SK-N-DZ (cell line): ENCODE data around the gene PACSIN3. TPM values are rescaled to one million over a fixed set of nuclear protein-coding genes. Genes with fewer than 3 reads are reported as not detected.
A peak's percentile ranks its signal among the peaks of the same experiment; 100 is the strongest.
"Not testable (repeated sequence)": the region's sequence is repeated elsewhere in the genome, so short reads cannot be mapped to it uniquely, and the experiment has no call there.

Experiments
- DNase-seq: peaks from one replicate; pipeline ENCODE4 v3.0.0-alpha.2; 2015; ENCODE audit warnings: low spot score
- polyA plus RNA-seq, 2 experiments: library from polyadenylated mRNA; depleted of rRNA; stranded (reverse); fragments of >200 nt; gene quantifications; 2 replicates each; pipeline ENCODE4 v1.2.3, GENCODE V29; 2014

PACSIN3 gene
- 35.3 and 47.8 TPM in 2 replicates for polyA plus RNA-seq (2014; cell fraction: cytosol; rRNA removed)
- 35.5 and 37.7 TPM in 2 replicates for polyA plus RNA-seq (2014; cell fraction: nucleus; rRNA removed)

DNA sequence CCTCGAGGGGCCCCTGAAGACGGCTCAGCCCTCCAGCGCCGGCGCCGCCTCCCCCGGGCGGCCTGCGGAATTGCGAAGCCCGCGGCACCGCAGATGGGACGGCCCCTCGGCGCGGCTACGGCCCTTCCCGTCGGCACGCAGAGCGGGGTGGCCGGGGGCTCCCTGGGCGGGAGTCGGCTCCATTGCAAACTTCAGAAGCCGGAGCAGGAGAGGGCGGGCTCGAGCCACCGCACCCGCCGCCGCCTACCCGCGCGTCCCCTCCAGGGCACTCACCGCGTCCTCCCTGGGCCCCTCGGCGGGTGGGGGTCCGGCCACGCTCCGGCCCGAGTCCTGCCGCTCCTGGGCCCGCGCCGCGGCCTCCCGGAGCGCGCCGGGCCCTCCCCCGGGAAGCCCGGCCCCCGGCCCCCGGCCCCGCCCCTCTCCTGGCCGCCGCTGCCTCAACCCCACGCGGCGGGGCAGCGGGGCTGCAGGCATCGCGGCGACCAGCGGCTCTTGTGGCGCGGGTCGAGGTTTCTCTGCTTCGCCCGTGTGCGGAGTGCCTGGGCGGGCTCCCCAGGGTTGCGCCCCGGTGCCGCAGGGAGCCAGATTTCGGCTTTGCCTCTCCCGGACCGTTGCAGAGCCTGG is at the start of gene PACSIN3:
TSS of gene PACSIN3 (minus strand) at position 359 of the 624 bp plus-strand sequence. CDS start 3,707 bp downstream, outside the sequence.
- peak; percentile 55 for DNase-seq

DNA sequence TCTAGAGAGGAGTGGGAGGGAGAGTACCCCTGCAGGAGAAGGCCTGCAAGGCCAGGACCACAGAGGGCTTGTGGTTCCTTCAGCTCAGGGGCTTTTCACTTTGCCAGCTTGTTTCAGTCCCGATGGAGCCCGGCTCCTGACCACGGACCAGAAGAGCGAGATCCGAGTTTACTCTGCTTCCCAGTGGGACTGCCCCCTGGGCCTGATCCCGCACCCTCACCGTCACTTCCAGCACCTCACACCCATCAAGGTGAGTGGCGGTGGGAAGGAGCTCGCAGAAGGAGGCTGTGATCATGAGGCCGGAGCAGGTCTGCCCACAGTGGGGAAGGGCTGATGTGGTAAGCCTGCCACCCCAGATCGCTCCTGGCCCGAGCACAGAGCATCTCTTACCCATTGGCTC is 48.9 kb upstream of the PACSIN3 start:
- no peak for DNase-seq

DNA sequence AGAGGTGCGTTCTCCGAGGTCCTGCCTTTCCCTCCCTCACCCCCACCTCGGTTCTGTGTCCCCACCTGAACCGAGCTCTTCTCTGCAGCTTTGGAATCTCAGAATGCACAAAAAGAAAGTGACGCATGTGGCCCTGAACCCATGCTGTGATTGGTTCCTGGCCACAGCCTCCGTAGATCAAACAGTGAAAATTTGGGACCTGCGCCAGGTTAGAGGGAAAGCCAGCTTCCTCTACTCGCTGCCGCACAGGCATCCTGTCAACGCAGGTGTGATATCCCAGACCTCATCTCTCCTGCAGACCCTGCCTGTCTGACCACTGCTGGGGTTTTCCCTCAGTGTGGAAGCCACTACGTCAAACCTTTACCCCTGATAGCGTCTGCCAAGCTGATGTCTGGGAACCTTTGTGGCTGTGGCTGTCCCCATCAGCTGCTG is 48.5 kb upstream of the PACSIN3 start:
- DNase-seq, result no peak

DNA sequence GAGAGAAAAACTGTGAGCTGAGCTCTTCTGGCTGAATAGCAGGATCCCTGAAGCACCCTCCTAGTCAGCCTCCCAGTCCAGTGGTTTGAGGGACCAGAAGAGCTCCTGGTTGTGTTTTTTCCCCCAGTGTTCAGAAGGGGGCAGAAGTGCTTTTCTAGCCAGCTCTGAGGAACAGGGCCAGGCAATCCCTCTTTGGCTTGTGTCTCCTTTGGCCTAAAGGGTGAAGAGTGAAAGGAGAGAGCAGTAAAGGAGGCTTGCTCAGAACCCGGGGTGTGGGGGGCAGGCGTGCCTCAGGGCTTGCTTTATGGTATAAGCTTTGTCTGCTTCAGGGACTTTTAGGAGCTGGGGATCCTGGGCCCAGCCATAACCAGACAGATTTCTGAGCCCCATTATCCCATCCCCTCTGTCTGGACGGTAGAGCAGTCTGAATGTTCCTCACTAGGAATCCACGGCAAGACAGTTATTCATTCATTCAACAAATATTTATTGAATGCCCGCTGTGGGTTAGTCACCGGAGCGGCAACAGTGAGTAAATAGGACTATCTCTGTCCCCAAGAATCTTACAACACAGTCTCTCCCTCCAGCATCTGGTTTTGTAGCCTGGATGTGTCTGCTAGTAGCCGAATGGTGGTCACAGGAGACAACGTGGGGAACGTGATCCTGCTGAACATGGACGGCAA is 47.9 kb upstream of the PACSIN3 start:
- DNase-seq, result no peak

DNA sequence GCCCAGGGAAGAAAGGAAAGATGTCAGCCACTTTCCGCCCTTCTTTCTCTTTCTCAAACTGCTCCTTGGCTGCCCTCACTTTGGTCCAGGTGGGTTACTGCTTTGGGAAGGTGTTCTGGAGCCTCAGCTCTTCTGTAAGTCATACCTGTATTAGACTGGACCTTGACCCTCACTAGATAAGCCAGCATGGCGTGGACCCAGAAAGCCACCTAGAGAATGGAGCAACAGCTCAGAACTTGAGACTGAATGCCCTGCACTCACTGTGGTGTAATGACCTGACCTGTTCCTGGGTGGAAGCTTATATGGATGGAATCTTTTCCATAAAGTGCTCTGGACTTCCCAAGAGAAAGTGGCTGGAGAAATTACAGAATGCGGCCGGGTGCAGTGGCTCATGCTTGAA is 46.8 kb upstream of the PACSIN3 start:
- no peak for DNase-seq

DNA sequence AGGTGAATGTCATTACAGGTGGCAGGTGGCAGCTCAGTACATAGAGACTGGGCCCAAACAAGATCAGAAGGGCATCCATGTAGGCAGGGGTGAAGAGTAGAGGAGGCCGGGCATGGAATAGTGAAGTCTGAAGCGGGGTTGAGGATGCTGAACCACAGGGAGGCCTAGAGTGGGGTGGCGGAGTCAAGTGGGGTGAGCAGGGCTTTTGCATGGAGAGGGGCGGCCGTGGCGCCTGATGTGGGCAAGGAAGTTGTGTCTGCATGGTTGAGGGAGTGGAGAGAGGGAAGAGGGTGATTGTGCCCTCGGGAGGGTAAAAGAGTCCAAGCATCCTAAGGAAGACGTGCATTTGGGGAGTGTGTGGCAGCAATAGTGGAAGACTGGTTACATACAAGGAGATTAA is 42.9 kb upstream of the PACSIN3 start:
- DNase-seq, result no peak

DNA sequence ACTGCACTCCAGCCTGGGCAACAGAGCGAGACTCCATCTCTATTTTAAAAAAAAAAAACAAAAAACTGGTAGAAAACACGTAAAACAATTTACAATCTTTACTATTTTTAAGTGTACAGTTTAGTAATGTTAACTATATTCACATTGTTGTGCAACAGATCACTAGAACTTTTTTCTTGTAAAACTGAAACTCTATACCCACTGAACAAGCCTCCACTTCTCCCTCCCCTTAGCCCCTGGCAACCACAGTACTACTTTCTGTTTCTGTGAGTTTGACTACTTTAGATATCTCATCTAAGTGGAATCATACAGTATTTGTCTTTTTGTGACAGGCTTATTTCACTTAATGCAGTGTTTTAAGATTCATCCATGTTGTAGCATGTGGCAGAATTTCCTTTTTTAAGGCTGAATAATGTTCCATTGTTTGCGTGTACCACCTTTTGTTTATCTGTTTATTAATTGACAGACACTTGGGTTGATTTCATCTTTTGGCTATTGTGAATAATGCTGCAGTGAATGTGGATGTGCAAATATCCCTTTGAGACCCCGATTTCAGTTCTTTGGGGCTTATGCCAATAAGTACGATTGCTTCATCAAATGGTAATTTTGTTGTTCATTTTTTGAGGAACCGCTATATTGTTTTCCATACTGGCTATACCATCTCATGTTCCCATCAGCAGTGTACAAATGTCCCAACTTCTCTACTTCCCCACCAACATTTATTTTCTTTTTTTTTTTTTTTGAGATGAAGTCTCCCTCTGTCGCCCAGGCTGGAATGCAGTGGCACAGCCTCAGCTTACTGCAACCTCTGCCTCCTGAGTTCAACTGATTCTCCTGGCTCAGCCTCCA is 39.5 kb upstream of the PACSIN3 start:
- no peak for DNase-seq

DNA sequence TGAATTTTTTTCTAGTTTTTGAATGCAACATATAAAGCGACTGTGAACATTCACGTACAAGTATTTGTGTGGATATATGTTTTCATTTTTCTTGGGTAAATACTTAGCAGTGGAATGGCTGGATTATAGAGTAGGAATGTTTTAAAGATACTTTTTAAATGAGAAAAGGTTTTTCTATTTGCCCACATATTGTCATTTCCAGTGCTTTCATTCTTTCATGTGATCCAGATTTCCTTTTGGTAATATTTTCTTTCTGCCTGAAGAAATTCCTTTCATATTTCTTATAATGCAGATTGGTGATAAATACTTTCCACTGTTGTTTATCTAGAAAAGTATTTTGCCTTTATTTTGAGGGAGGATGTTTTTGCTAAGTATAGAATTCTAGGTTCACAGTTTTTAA is 36.5 kb upstream of the PACSIN3 start:
- DNase-seq, result no peak

DNA sequence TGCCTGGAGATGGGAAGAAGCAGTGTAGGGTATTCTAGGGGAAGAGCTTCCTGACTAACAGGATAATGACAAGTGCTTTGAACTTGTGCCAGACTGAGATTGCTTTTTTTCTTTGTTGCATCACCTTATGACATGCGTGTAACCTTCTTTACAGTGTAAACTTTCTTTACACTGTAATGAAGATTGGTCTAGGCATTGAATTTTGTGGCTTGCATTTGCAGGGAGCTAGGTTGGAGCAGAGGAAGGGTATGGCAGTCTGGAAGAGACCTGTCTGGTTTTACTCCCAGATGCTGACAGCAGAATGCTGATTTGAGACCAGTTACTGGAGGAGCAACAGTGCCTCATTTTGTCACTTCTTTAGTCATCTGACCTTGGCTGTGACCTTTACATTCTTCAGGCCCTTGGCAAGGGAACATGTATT is 34.2 kb upstream of the PACSIN3 start:
- no peak for DNase-seq

DNA sequence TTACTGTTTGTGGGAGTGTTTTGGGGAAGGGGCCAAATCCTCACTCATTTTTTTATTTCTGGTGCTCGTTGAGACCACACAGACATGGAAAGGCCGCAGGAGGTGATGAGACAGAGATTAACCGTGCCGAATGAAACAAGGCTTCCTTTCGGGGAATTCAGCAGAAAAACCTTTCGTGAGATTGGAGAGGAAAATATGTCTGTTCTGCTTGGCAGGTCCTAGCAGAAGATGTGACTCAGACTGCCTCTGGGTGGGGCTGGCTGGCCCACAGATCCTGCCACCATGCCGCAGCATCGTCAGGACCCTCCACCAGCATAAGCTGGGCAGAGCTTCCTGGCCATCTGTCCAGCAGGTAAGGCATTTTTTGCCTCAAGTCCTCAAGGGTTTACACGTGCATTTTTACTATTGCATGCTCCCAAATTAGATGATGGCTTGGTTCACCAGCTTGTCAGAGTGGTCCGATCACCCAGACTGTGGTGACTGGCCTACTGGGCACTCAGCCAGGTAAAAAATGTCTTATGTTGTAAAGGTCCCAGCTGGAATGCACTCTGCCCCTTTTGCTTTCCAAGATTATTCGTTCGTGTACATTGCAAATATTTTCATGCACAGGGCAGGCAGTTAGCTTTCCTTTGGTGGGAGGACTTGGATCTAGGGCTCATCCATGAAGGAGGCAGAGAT is 30.0 kb upstream of the PACSIN3 start:
- no peak for DNase-seq

DNA sequence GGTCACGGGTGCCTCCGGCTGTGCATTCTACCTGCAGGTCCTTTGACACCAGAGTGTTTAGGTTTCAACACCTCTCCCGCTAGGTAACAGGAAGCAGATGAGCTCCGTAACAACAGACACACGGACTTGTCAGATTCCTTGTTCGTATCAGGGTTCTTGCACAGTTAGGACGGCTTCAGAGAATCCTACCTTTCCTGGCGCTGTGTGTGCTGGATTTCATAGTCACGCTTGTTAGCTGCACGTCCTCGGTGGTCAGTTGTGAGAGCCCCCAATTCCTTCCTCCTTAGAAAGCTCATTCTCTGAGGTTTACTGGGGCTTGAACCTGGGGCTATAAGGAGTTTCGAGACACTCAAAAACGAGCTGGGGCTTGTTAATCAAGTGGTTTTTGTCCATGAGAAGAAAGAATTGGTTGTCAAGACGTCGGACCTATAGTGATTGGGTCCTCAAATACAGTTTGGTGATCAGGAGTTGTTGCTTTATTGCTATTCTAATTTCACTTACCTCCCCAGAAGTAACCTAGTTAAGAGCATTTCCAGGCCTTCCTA is 29.2 kb upstream of the PACSIN3 start:
- DNase-seq, result no peak

DNA sequence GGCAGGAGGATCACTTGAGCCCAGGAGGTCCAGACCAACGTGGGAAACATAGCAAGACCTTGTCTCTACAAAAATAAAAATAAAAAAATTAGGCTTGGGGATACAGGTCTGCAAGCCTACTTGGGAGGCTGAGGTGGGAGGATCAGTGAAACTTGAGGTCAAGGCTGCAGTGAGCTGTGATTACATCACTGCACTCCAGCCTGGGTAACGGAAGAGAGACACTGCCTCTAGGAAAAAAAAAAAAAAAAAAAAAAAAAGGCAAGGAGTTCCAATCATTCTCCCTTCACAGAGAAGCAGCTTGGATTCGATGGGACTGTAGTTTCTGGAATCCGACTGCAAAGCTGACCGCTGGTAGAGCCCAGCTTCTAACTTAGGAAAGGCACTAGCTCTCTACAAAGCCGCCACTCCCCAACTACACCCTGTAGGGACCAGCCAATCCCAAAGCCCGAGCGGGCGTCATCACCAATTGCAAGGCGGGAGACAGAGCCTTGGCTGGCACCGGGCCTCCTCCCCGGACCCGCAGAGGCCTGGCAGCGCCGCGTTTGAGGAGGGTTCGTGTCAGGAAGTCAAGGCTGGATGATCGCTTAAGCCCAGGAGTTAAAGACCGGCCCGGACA is 27.8 kb upstream of the PACSIN3 start:
- peak; percentile 72 for DNase-seq

DNA sequence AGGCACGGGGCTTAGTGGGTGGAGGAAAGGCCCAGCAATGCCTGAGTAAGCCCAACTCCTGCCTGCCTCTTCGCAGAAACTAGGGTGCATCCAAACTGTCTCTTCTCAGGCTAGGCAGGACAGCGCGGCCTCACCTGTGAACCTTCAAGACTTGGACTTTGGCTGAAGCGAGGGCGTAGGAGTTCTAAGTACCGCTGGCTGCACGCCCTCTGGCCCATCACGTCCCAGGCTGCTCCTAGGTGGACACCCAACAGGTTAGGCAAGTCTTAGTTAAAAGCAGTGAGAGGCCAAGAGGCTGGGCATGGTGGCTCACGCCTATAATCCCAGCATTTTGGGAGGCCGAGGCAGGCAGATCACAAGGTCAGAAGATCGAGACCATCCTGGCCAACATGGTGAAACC is 26.7 kb upstream of the PACSIN3 start:
- DNase-seq, result no peak

DNA sequence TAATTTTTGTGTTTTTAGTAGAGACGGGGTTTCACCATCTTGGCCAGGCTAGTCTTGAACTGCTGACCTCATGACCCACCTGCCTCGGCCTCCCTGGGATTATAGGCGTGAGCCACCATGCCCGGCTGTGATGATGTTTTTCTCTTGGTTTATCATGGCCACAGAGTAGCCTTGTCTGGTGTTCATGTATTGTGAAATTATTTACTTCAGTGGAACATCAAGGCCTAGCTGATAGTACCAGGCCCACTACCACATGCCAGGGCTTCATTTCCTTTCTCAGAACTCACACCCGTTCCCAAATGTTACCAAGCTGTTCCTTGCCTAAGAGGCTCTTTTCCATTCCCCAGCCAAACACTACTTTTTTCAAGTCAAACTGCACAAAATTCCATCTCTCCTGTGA is 22.4 kb upstream of the PACSIN3 start:
- DNase-seq, result no peak

DNA sequence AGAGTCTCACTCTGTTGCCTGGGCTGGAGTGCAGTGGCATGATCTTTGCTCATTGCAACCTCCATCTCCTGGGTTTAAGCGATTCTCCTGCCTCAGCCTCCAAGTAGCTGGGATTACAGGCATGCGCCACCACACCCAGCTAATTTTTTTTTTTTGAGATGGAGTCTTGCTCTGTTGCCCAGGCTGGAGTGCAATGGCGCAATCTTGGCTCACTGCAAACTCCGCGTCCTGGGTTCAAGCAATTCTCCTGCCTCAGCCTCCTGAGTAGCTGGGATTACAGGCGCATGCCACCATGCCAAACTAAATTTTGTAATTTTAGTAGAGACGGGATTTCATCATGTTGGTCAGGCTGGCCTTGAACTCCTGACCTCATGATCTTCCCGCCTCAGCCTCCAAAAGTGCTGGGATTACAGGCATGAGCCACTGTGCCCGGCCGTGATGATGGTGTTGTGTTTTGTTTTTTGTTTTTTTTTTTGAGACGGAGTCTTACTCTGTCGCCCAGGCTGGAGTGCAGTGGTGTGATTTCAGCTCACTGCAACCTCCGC is 21.8 kb upstream of the PACSIN3 start:
- not testable (repeated sequence) for DNase-seq

DNA sequence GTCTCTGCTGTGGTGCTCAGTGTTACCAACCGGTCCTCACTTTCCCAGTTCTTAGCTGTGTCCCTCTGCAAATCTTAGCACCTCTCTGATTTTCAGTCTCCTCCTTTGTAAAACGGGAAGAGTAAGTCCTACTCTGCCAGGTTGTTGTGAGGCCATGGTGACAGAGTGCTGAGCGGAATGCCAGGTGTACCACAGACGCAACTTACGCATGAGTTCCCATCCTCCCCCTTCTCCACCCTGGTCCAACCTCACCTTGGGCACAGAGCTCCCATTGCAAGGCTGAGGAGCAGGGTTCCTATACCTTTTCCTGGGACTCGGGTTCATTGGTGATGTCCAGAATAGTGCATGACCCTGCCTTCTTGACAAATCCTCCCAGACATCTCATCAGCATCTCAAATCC is 21.2 kb upstream of the PACSIN3 start:
- DNase-seq, result no peak

DNA sequence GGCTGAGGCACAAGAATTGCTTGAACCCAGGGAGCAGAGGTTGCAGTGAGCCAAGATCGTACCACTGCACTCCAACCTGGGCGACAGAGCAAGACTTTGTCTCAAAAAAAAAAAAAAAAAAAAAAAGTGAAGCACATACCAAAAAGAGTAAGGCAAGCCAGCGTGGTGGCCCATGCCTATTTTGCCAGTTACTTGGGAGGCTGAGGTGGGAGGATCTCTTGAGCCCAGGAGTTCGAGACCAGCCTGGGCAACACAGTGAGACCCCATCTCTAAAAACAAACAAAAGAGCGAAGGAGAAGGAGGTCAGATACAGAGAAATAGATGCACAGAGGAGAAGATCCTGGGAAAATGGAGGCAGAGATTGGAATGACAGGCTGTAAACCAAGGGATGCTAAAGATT is 20.3 kb upstream of the PACSIN3 start:
- not testable (repeated sequence) for DNase-seq

DNA sequence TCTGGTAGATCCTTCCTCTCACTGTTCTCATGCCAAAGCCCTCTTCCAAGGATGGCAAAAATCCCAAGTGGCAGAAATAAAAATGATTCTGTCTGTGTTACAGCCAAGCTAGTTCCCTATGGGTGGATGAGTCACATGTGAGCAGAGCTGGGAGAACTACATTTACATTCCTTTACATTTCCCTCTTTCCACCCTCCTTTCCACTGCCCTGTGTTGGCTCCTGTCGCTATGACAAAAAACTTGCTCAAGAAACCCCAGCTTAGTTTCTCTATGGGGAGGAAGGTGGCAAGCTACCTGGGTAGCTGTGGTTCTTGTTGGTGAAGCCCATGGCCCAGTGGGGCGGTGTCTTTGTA is 18.4 kb upstream of the PACSIN3 start:
- no peak for DNase-seq

DNA sequence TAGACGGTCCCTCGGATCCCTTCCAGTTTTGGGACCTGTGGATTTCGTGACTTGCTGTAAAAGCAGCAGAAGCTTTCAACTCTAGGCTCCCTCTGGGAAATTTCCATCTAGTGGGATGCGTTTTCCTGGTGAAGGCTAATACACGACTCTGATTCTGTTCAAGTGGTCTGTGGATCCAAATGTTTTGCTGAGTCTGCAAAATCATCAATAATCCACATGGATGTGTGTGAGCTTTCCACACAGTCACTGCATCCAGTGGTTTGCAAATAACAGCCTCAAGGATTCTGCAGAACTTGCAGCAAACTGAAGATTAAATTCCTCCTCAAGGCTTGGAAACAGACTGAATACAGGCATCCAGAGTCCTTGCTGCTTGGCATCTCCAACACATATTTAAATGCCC is 16.3 kb upstream of the PACSIN3 start:
- DNase-seq, result no peak

DNA sequence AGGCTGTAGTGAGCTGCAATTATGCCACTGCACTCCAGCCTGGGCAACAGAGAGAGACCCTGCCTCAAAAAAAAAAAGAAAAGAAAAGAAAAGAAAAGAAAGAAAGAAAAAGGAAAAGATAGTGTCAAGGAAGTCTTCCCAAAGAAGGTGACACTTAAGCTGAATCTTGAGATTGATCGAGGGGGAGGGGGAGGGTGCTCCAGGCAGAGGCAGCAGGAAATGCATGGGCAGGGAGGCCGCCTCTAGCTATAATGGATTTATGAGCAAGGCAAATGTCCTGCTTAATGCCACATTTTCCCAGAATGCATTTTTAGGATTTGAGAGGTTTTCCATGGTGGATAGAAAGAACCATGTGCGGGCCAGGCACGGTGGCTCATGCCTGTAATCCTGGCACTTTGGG is 14.8 kb upstream of the PACSIN3 start:
- no peak for DNase-seq

DNA sequence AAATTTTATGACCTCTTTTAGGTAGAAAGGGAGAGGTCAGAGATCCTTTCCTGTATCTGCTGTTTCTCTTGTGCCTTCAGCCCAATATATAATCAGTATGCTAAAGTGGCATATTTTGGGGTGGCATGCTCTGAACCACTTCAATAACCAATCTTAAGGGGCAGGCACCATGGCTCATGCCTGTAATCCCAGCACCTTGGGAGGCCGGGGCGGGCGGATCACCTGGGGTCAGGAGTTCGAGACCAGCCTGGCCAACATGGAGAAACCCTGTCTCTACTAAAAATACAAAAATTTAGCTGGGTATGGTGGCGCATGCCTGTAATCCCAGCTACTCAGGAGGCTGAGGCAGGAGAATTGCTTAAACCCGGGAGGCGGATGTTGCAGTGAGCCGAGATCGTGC is 11.9 kb upstream of the PACSIN3 start:
- DNase-seq, result not testable (repeated sequence)
